ENCODE results near the gene BRINP3.
"Not testable (repeated sequence)": the region's sequence is repeated elsewhere in the genome, so short reads cannot be mapped to it uniquely, and the experiment has no call there.

- TF ChIP-seq, protein P1, sequence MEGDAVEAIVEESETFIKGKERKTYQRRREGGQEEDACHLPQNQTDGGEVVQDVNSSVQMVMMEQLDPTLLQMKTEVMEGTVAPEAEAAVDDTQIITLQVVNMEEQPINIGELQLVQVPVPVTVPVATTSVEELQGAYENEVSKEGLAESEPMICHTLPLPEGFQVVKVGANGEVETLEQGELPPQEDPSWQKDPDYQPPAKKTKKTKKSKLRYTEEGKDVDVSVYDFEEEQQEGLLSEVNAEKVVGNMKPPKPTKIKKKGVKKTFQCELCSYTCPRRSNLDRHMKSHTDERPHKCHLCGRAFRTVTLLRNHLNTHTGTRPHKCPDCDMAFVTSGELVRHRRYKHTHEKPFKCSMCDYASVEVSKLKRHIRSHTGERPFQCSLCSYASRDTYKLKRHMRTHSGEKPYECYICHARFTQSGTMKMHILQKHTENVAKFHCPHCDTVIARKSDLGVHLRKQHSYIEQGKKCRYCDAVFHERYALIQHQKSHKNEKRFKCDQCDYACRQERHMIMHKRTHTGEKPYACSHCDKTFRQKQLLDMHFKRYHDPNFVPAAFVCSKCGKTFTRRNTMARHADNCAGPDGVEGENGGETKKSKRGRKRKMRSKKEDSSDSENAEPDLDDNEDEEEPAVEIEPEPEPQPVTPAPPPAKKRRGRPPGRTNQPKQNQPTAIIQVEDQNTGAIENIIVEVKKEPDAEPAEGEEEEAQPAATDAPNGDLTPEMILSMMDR (conservative IDR thresholded peaks at IDR 0.05; ENCODE audit: low read depth, low read length) = not testable (repeated sequence)
- not testable (repeated sequence) for TF ChIP-seq EZH2phosphoT487 (IDR thresholded peaks at IDR 0.05; ENCODE audit: borderline replicate concordance, low read length)
Observed at GRCh38 chr1:190504539-190504938, 26.9 kb upstream of the BRINP3 start.

All from PC-3 (cell line).